Measurements from ENCODE around the gene PLEKHM2.

PLEKHM2 gene

DNA sequence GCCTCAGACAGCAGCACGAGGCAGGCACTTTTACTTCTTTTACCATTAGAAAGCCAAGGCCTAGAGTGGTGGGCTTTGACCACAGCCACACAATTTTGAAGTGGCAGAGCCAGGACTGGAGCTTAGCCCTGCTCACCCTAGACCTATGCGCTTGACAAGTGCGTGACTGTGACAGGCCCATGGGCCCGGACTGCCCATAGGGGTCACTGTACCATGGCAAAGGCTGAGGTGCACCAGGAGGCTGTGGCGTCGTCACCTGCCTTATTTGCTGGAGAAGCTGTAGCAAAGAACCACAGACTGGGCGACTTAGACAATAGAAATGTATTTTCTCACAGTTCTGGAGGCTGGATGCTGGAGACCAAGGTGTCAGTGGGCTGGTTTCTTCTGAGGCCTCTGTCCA, 55.6 kb downstream of the PLEKHM2 start:
- no peak for DNase-seq (ENCODE audit: low spot score)

DNA sequence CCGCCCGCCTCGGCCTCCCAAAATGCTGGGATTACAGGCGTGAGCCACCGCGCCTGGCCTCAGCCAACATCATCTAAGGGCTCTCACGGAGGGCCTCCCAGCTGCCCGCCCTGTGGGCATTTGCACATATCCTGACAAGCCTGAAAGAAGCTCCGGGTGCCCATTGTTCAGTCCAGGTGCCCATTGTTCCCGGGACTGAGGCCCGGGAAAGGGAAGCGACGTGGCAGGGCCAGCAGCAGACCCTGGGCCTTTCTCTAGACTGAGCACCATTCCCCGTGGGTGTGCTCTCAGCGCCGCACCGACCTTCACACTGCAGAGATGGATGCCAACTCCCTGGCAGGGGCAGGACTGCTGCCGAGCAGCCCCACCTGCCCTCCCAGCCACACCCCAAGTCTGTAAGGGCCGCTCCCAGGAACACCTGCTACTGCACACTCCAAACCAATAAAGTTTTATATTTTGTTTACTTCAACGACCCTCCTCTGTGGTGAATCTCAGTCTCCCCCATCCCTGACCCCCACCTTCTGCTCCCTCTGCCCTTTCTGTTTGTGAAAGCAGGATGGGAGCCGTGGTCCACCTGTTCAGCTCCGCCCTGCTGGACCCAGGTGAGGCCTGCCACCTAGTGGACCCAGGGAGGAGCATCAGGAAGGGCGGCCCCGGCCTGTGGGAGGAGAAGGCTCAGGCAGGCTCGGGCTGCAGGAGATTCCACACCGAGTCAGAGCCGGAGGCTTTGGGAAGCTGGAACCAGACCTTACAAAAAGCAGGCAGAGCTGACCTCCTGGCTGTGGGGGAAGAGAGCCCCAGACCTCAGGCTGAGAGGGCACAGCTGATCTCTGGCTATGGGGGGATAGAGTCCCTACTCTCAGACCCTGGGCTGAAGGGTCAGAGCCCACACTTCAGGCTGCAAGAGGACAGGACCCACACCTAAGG, 57.1 kb downstream of the PLEKHM2 start:
- peak; percentile 28 for DNase-seq (ENCODE audit: low spot score)

DNA sequence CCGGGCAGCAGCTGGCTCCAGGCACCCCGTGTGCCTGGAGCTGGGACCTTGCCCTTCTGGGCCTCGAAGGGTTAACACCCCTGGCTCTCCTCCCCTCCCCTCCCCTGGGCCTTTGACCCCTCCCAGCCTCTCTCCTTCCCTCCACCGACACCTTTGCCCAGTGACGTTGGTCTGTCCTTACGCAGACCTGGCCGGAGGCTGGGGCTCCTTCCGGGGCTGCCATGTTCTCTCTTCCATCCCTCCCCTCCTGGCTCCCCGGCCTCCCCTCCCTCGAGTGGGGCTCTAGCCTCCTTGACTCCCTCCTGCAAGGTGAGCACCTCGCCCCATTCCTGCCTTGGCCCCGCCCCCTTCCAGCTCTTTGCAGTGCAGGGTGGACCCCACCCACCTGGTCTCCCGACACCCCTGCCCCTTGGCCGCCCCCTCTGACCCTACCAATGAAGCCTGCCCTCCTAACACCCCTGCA, 58.2 kb downstream of the PLEKHM2 start, which contains the start of gene TMEM82:
TMEM82 (plus strand) TSS at position 161 of the 463 bp plus-strand sequence; CDS start at position 222, 61 bp downstream.
- DNase-seq (ENCODE audit: low spot score), result no peak

DNA sequence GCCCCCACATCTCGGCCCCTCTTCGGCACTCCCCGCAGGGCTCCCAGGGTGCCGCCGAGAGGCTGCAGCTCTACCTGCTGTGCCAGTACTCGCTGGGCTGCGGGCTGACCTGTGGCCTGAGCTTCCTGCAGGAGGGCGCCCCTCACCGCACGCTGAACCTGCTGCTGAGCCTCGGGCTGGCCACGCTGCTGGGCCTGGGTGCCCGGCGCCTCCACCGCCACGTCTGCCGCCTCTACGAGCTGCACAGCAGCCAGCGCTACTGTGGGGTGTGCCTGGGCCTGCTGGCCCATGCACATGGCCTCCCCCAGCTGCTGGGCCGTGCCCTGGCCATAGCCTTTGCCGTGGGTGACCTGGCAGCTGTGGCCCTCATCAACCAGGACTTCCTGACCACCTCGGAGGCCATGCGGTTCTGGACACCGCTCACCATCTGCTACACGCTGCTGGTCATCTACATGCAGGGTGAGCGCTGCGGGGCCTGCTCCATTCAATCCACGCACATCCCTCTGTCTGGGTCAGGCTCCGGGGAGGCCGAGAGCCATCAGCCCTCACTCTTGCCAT, 60.1 kb downstream of the PLEKHM2 start:
- no peak for DNase-seq (ENCODE audit: low spot score)

DNA sequence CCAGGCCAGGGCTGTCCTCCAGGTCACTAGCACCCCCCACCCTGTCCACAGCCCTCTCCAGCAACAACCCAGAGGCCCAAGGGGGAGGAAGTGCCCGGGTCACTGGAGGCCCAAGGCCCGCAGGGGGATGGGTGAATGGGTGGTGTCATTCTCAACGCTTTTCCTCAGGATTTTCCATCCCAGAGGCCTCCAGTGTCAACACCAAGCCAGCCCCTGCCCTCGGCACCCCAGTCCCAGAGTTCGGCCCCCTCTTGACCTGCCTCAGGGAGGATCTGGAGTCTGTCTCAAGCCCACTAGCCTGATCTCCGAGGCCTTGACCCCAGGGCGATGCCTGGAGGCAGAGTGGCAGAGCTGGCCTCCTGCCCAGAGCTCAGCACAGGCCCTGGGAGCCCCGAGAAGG, 63.3 kb downstream of the PLEKHM2 start:
- DNase-seq (ENCODE audit: low spot score), result no peak

DNA sequence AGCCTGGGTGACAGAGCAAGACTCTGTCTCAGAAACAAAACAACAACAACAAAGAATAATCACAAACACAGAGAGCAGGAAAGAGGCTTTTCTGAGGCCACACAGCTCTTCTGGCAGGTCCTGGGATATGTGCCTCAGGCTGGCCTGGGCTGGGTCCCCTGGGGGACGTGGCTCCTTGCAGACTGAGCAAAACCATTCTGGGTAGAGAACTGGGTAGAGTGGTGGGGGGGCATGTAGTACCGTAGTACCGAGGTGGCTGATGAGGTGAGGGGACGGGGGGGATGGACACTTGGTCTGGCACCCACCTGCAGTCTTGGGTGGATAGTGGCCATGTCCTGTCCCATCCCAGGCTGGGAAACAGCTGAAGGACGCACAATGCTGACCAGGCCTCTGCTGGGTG, 64.1 kb downstream of the PLEKHM2 start:
- DNase-seq (ENCODE audit: low spot score), result no peak

DNA sequence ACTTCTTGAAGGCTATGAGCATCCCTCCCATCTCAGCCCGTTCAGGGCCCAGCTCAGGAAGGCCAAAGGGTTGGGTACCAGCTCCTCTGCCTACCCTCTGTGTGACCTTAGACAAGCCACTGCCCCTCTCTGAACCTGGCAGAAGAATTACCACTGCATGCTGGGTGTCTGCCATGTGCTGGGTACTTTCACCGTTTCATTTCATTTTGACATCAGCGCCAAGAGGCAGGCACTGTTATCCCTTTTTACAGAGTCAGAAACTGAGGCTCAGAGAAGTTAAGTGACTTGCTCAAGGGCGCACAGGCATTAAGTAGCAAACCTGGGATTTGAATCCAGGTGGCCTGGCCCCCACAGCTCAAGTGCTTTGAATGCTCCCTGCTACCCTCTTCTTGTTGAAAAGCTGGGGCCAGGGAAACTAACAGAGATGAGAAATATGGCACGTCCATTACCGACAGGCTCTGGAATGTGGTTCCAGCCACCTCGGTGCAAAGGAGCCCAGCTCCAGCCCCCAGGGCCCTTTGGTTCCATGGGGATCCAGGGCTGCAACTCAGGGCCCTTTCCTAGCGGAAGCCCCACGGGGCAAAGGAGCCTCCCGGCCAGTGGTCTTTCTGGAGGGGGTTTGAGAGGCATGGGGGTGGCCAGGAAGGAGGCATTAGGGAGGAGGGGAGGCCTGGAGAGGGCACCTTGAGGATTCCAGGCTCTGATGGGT, 64.7 kb downstream of the PLEKHM2 start:
- no peak for DNase-seq (ENCODE audit: low spot score)

DNA sequence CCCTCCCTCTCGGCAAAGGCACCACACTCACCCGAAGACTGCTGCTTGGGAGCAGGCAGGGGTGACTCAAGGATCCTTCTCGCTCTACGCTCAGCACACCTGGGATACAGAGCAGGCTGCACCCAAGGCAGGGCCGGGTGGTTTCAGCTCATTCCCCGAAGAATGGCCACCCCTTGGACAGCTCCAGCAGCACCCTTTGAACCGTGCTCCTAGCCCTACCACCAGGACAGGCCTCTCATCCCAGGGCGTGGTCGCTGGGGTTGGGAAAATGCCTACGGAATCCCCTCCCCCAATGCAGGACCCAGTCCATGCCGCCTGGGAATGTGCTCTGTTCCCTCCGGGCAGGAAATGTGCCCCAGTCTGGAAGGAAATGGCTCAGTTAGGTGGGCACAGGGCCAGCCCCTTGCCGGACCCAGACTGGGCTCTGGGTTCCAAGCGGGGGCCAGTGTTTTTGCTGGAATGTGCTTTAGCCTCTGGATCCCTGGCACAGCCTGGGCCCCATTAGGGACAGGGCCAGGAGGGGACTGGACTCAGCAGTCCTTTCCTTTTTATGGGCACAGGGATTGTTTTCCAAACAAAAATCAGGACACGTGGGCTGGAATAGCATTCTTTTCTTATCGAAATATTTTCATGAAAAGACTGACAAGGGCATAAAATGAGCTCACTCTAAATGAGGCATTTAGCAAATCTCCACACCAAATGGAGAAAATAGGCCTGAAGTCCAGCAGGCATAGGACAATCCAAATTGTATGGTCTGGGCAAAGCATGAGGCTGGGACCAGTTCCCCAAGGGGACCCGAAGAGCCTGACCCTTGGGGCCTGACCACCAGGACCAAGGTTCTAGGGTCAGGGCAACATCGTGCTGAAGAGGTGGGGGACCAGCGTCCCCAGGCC, 65.5 kb downstream of the PLEKHM2 start:
- no peak for DNase-seq (ENCODE audit: low spot score)

DNA sequence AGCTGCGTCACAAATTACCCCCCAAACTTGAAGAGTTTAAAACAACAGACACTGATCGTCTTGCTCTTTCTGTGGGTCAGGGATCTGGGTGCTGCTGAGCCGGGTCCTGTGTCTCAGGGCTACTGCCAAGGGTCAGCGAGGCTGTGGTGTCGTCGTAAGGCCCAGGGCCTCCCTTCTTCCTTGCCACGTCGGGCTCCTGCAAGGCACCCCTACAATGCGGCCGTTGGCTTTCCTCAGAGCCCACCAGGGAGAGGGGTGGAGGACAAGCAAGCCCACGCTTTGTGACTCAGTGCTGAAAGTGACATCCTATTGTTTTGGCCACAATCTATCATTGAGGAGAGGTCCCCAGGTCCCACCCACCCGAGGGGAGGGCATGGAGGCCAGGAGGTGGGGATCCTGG, 66.8 kb downstream of the PLEKHM2 start:
- no peak for DNase-seq (ENCODE audit: low spot score)

DNA sequence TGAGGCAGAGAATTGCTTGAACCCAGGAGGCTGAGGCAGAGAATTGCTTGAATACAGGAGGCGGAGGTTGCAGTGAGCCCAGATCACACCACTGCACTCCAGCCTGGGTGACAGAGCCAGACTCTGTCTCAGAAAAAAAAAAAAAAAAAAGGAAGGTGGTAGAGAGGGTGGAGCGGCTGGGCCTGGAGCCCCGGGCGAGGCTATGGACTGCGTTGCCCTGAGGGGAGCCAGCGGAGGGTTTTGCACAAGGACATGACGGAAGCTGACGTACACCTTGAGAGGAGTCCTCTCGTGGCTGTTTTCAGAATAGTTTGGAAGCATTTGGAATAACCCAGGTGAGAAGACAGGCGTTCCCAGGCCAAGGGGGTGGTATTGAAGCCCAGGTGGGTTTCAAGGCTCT, 67.6 kb downstream of the PLEKHM2 start:
- no peak for DNase-seq (ENCODE audit: low spot score)

DNA sequence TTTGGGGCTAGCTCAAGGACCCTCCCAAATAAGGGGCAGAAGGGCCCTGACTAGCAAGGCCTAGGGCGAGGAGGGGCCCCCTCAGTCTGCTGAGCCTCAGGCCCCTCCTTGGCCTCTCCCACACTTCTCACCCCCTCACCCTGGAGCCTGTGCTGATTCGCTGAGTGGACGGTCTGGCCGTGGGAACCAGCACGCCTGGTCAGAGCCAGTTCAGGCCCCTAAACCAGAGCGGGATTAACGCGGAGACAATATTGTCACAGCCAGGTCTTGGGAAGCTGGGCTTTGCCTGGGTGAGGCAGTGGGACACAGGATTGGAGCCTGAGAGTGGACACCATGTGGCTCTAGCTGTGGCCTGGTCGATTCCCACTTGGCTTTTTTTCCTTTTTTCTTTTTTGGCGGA, 69.7 kb downstream of the PLEKHM2 start:
- no peak for DNase-seq (ENCODE audit: low spot score)

DNA sequence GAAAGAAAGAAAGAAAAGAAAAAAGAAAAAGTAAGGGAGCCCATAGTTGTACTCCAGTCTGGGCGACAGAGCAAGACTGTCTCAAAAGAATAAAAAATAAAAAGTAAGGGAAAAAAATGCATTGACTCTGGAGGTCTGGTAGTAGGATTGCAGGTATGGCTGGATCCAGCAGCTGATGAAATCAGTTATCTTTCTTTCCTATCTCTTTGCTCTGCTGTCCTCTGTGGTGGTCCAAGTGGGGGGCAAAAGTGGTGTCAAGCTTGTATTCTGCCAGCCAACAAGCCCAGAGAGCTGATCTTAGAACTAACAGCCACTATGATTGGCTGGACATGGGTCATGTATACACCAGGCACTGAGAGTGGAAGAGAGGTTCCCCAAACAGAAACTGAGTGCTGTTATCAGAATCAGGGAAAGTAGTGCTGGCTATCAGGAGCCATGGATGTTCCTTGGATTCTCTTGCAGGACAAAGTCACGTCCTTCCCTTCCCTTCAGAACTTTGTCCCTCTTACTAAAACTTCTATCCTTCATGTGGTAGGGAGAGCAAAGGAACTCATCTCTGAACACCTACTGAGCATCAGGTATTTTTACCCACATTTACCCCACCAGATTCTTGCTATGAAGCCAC, 71.0 kb downstream of the PLEKHM2 start:
- DNase-seq (ENCODE audit: low spot score), result no peak

DNA sequence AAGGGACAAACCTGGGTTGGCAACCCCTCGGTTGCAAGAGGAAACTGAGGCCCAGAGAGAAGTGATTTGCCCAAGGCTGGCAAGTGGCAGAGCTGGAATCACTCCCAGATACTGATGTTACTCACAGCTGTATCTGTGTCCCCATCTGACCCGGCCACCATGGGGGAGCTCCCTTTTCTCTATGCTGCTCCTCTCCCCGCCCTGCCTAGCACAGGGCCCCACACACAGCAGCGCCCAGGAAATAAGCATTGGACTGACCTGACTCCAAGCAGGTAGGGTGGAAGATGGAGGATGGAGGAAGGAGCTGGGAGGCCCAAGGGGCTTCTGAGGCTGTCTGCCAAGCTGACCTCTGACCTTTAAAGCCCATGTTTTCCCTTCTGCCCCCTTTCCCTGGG, 71.5 kb downstream of the PLEKHM2 start:
- no peak for DNase-seq (ENCODE audit: low spot score)

DNA sequence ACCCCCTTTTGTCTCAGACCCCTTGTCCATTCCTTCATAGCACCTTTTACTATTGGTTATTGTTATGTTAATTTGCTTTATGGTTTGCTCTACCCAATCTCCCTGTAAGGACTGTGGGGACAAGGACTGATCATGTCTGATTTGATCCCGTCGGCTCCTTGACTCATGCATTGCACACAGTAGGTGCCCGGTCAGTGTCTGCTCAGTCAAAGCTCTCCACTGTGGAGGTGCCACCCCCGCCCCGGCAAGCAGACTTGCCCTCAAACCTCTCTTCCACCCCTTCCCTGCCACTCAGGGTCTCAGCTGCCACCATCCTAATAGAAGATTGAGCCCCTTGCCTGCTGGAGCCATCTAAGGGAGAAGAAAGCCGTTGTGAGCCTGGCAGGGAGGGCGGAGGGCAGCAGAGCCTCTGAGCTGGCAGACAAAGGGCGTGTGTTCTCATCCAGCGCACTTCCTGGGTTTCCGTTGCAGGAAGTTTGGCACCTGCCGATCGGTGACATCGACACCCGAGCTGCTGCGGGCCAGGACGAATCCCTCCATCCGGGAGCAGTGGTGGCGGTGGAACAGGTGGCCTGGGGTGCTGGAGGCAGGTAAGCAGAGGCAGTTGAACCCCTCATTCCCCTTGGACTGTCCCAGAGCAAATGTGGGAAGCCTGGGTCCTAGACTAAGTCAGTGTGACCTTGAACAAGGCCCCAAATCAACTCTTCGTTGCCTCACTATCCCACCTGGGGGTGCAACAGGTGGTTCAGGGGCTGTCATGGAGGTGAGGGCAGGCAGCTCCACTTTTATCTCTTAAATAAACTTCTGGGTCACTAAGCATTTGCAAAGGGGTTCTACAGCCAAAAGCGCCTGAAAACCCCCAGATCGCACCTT, 72.3 kb downstream of the PLEKHM2 start:
- peak; percentile 66 for DNase-seq (ENCODE audit: low spot score)

DNA sequence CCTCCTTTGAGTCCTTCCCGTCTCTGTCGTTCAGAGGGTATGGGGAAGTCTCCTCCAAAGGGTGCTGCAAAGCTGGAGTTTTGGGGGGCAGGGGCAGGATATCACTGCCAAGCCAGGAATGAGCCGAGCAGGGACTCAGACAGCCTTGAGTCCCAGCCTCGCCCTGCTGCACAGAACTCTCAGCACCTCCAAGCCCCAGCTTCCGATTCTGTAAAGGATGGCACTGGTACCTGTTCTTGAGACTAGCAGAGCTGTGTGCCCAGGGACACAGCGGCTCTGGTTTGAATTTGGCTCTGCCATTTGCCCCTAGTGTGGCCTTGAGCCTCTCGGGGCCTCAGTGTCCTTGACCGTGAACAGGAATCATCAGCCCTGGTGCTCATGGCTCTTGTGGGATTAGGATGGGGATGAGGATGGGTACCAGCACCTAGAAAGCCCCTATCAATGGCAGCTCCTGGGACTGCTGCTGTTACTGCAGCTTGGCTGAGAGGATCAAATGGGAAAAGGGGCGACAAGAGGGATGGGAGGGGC, 73.0 kb downstream of the PLEKHM2 start:
- no peak for DNase-seq (ENCODE audit: low spot score)

DNA sequence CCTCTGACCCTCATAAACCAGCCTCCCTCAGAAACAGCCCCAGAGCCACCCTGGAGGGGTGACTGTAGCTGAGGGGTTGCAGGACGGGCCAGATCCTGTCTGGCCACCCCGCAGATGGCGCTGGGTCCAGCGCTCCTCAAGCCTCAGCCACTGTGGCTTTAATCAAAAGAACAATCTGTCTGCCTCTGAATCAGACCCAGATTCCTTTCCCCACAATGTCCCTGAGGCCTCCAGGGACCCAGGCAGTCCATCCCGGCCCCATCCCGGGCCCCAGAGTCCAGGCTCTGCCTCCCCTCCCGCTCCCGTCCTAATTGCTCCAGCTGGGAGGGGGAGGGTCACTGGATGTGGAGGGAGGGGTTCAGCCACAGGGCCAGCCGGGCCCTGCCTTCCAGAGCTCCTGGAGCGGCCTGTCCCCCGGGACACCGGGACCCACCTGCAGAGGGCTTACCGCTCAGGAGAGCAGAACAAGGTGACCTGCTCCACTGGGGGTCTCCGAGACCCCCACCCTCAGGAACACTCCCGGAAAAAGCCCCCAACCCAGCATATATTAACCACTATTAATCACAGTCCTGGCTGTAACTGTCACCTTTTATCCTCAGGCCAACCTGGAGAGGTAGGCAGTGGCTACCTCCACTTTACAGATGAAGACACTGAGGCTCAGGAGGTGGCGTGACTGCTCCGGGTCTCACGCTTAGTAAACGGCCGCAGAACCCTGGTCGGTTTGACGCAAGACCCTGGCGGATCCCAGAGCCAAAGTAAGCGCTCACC, 73.6 kb downstream of the PLEKHM2 start:
- DNase-seq (ENCODE audit: low spot score), result no peak

DNA sequence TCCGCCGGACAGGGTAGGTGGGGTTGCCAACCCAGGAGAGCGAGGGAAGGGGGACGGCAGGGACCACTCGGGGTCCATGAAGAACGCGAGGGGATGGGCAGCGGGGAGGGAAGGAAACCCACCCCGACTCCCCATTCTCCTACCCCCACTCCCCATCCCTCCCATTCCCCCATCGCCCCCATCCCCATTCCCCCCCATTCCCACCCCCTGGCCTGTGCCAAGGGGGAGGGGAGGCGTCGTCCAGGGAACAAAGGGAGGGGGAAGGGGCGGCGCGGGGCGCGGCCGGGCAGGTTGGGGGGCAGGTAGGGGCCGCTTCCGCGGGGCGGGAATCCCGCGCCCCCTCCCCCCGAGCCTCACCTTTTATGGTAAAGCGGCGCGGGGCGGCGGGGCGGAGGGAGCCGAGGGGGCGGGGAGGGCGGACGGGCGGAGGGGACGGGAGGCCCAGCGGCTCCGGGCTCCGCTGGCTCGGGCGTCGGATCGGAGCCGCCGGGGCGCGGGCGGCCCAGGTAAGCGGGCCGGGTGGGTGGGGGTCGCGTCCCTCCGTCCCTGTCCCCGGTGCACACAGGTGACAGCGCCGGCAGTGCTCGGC, 74.3 kb downstream of the PLEKHM2 start, which contains the start of gene FBLIM1:
FBLIM1 (plus strand) TSS at position 453 of the 589 bp plus-strand sequence. CDS start 6,189 bp downstream, outside the sequence.
- no peak for DNase-seq (ENCODE audit: low spot score)

DNA sequence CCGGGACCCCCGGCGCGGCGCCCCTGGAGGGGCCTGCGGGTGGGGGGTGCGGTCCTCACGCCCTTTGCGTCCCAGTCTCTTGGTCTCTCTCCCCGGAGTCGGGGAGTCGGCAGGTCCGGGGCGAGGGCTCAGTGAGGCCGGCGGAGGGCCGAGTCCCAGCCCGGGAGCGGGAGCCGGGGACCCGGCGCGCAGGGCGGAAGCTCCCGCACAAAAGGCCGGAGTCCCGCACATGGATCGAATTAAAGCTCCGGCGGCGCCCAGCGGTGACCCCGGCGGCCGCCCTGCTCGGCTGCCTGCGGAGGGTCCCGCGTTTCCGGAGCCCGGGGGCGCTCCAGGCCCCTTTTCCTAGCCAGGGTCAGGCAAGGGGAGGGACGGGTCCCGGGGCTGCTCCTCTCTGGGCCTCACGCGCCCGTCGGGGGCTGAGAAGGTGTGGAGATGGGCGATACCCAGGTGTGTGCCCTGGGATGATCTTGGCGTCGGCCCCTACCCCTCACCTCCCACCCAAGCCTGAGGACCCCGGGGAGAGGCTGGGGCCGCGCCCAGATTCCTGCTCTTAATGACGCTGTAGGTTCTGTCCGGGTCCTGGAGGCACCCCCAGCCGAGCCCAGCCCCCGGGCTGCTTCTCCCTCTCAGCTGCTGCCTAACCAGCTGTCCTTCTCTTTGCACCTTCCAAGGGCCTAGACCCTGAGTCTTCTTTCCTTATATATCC, 75.0 kb downstream of the PLEKHM2 start:
- DNase-seq (ENCODE audit: low spot score), result no peak

Data from COLO829 (cell line).